GM06990 (cell line): Measurements from ENCODE around the gene OR51V1.

Source experiments
- DNase-seq: peaks from one replicate; pipeline ENCODE4 v3.0.0-alpha.2; 2011; ENCODE audit not compliant: insufficient read length; ENCODE audit errors: extremely low read depth
- H3K27me3 ChIP-seq: replicated peaks from 2 replicates; pipeline ENCODE4 v1.6.0; 2011; ENCODE audit warnings: low read length; ENCODE audit not compliant: control insufficient read depth, insufficient read depth
- H3K36me3 ChIP-seq: 2 replicates; pipeline ENCODE4 v1.5.1; 2011; ENCODE audit warnings: low read length; ENCODE audit not compliant: control insufficient read depth, insufficient read depth
- H3K4me3 ChIP-seq: replicated peaks from 2 replicates; pipeline ENCODE4 v1.5.1; 2011; ENCODE audit warnings: low read depth, mild to moderate bottlenecking, control low read depth, low read length
- CTCF ChIP-seq: IDR thresholded peaks from 2 replicates; pipeline ENCODE4 v1.5.1; 2011; ENCODE audit warnings: low read length, control low read depth, mild to moderate bottlenecking, inconsistent platforms; ENCODE audit not compliant: insufficient read depth, poor library complexity, severe bottlenecking

The OR51V1 gene

GRCh38 chr11:5229356-5229755 is 28.9 kb upstream of the OR51V1 start:
- DNase-seq: no peak
- TF ChIP-seq CTCF: no peak
- Histone ChIP-seq H3K4me3 (no peak overlapping the region), H3K27me3 (no peaks in the 10 kb centered on the region), H3K36me3 (no peaks in the 10 kb centered on the region)

GRCh38 chr11:5228124-5228523 is 27.6 kb upstream of the OR51V1 start:
- Histone ChIP-seq H3K36me3 (no peaks in the 10 kb centered on the region), H3K4me3 (no peak overlapping the region), H3K27me3 (no peaks in the 10 kb centered on the region)
- no peak for DNase-seq
- TF ChIP-seq CTCF: no peak

GRCh38 chr11:5227681-5228080 is 27.2 kb upstream of the OR51V1 start:
- no peak overlapping the region for H3K4me3 ChIP-seq
- H3K36me3 ChIP-seq: no peaks in the 10 kb centered on the region
- DNase-seq: no peak
- TF ChIP-seq CTCF: no peak
- no peaks in the 10 kb centered on the region for H3K27me3 ChIP-seq

- Histone ChIP-seq H3K27me3 (no peaks in the 10 kb centered on the region), H3K36me3 (no peaks in the 10 kb centered on the region), H3K4me3 (no peak within 1 kb of the TSS)
- TF ChIP-seq CTCF: no peak
- no peak for DNase-seq
Measured at GRCh38 chr11:5226732-5227310, 26.3 kb upstream of the OR51V1 start, which contains the start of gene HBB. Gene HBB (minus strand): TSS chr11:5227071. CDS start chr11:5227021, 50 bp downstream.

- no peak for TF ChIP-seq CTCF
- Histone ChIP-seq H3K27me3 (no peaks in the 10 kb centered on the region), H3K36me3 (no peaks in the 10 kb centered on the region), H3K4me3 (no peak overlapping the region)
- no peak for DNase-seq
Measured at GRCh38 chr11:5225480-5225871, 25.0 kb upstream of the OR51V1 start.
